Measurements from ENCODE around the gene KRTAP12-1. TPM values are rescaled to one million over a fixed set of nuclear protein-coding genes. Genes with fewer than 3 reads are reported as not detected.

The KRTAP12-1 gene
- total RNA-seq, 1 experiment from 2014 or later = not detected

- no peak for DNase-seq (ENCODE audit: low read depth)
Measured at GRCh38 chr21:44711327-44712202, 29.6 kb upstream of the KRTAP12-1 start, which contains the start of gene TSPEAR. TSPEAR (minus strand) TSS chr21:44711572; CDS start chr21:44711514, 58 bp downstream.

GRCh38 chr21:44710756-44711326 is 28.9 kb upstream of the KRTAP12-1 start:
- DNase-seq (ENCODE audit: low read depth) = no peak

GRCh38 chr21:44710294-44710665 is 28.3 kb upstream of the KRTAP12-1 start:
- DNase-seq (ENCODE audit: low read depth) = no peak

GRCh38 chr21:44709426-44710293 is 27.7 kb upstream of the KRTAP12-1 start:
- DNase-seq (ENCODE audit: low read depth) = no peak

- no peak for DNase-seq (ENCODE audit: low read depth)
Measured at GRCh38 chr21:44708866-44709425, 27.0 kb upstream of the KRTAP12-1 start.

GRCh38 chr21:44708213-44708865 is 26.4 kb upstream of the KRTAP12-1 start:
- no peak for DNase-seq (ENCODE audit: low read depth)

GRCh38 chr21:44706706-44707581 is 25.0 kb upstream of the KRTAP12-1 start:
- no peak for DNase-seq (ENCODE audit: low read depth)

- DNase-seq (ENCODE audit: low read depth) = no peak
Measured at GRCh38 chr21:44706026-44706705, 24.2 kb upstream of the KRTAP12-1 start.

GRCh38 chr21:44704636-44705001 is 22.7 kb upstream of the KRTAP12-1 start:
- DNase-seq (ENCODE audit: low read depth) = no peak

- DNase-seq (ENCODE audit: low read depth) = no peak
Measured at GRCh38 chr21:44703731-44704635, 22.0 kb upstream of the KRTAP12-1 start.

GRCh38 chr21:44702973-44703730 is 21.2 kb upstream of the KRTAP12-1 start:
- no peak for DNase-seq (ENCODE audit: low read depth)

- DNase-seq (ENCODE audit: low read depth) = no peak
Measured at GRCh38 chr21:44702111-44702972, 20.4 kb upstream of the KRTAP12-1 start.

GRCh38 chr21:44701541-44701940 is 19.6 kb upstream of the KRTAP12-1 start:
- no peak for DNase-seq (ENCODE audit: low read depth)

GRCh38 chr21:44701023-44701400 is 19.0 kb upstream of the KRTAP12-1 start:
- DNase-seq (ENCODE audit: low read depth) = no peak

GRCh38 chr21:44700101-44701022 is 18.4 kb upstream of the KRTAP12-1 start:
- no peak for DNase-seq (ENCODE audit: low read depth)

GRCh38 chr21:44699502-44700001 is 17.6 kb upstream of the KRTAP12-1 start:
- DNase-seq (ENCODE audit: low read depth) = no peak
